ENCODE data around the gene HBS1L. TPM values are rescaled to one million over a fixed set of nuclear protein-coding genes. Genes with fewer than 3 reads are reported as not detected.

HBS1L gene
- total and polyA plus RNA-seq, 2 of the 4 experiments (the other 2 are of a cell fraction): 45.1 to 120 TPM

GRCh38 chr6:134962421-134962820 lies 92.2 kb downstream of the HBS1L start:
- Histone ChIP-seq H3K27me3 (ENCODE audit: control insufficient read depth, insufficient read depth, low read length) (no peaks in the 10 kb centered on the region), H2BK5ac (ENCODE audit: low read depth, low read length, poor library complexity, severe bottlenecking) (no peak overlapping the region), H3K4me3 (ENCODE audit: insufficient read depth, low read depth, low read length) (no peak overlapping the region), H3K14ac (replicated peaks; ENCODE audit: low read depth, low read length) (no peak overlapping the region), H2AFZ (replicated peaks; ENCODE audit: low read length, poor library complexity) (no peak overlapping the region), H4K8ac (ENCODE audit: low read depth in 2 of 2, low read length in 2 of 2) (no peak overlapping the region), H3K4me2 (ENCODE audit: low read depth, low read length) (no peak overlapping the region), H3K4me1 (ENCODE audit: control insufficient read depth, insufficient read depth, low read length) (no peaks in the 10 kb centered on the region), H3K36me3 (ENCODE audit: control insufficient read depth, insufficient read depth, low read length) (peaks cover 7% of the 10 kb centered on the region), H3K4ac (ENCODE audit: low read depth, low read length) (no peak overlapping the region), H2AK5ac (ENCODE audit: low read depth, low read length) (no peak overlapping the region), H3K27ac (ENCODE audit: insufficient read depth, low read length) (no peak overlapping the region), H2BK20ac (ENCODE audit: low read depth, low read length) (no peak overlapping the region), H2BK120ac (ENCODE audit: low read depth, low read length) (no peak overlapping the region), H2AK9ac (replicated peaks; ENCODE audit: low read depth, low read length, poor library complexity) (no peak overlapping the region), H3K56ac (ENCODE audit: extremely low read depth, insufficient read depth, low read length) (no peak overlapping the region), H3K23ac (ENCODE audit: low read depth, low read length) (no peak overlapping the region), H2BK15ac (ENCODE audit: low read depth, low read length) (no peak overlapping the region), H4K91ac (ENCODE audit: insufficient read depth, low read depth, low read length) (no peak overlapping the region), H4K20me1 (ENCODE audit: insufficient read depth, low read length) (no peaks in the 10 kb centered on the region), H3K18ac (ENCODE audit: low read depth, low read length) (no peak overlapping the region), H3K9me3 (ENCODE audit: control insufficient read depth, insufficient read depth, low read length) (peaks cover 4% of the 10 kb centered on the region), H4K5ac (ENCODE audit: low read depth, low read length) (no peak overlapping the region), H3K79me1 (ENCODE audit: low read depth in 1 of 2, low read length in 2 of 2) (no peaks in the 10 kb centered on the region), H3K9me1 (ENCODE audit: insufficient read depth, low read length) (no peaks in the 10 kb centered on the region), H3K9ac (ENCODE audit: low read depth, low read length) (no peak overlapping the region)
- ATAC-seq (ENCODE audit: low read depth): no peak
- DNase-seq: no peak
- in situ Hi-C loops (cut with MboI; ENCODE audit: low sequenced_read_pairs) (no loop called here), dilution Hi-C loops (cut with HindIII; ENCODE audit: low sequenced_read_pairs, unreplicated experiment) (no loop called here), intact Hi-C loops (cut with micrococcal nuclease) (no loop called here)
- POLR2A ChIA-PET (ENCODE audit: unreplicated experiment): no interaction called here
- CTCF ChIA-PET: no interaction called here
- TF ChIP-seq SMC3 (IDR thresholded peaks at IDR 0.05; ENCODE audit: low read depth, low read length): no peak
- TF ChIP-seq MAZ (IDR thresholded peaks at IDR 0.05; ENCODE audit: borderline replicate concordance, low read depth, low read length): no peak
- TF ChIP-seq POLR2A (IDR thresholded peaks at IDR 0.05; ENCODE audit: low read depth, low read length): no peak
- TF ChIP-seq RCOR1 (IDR thresholded peaks at IDR 0.05; ENCODE audit: insufficient replicate concordance, low read length): no peak
- TF ChIP-seq RAD21 (IDR thresholded peaks at IDR 0.05; ENCODE audit: low read length): no peak
- TF ChIP-seq FOS (IDR thresholded peaks at IDR 0.05; ENCODE audit: low read depth, low read length): no peak
- TF ChIP-seq RFX5 (IDR thresholded peaks at IDR 0.05; ENCODE audit: low read depth, low read length): no peak
- TF ChIP-seq USF2 (IDR thresholded peaks at IDR 0.05; ENCODE audit: low read depth, low read length): no peak
- no peak for TF ChIP-seq CTCF (conservative IDR thresholded peaks at IDR 0.05; ENCODE audit: low read depth, low read length)
- no peak for TF ChIP-seq MAFK (IDR thresholded peaks at IDR 0.05; ENCODE audit: low read depth, low read length)
- TF ChIP-seq CEBPB (IDR thresholded peaks at IDR 0.05; ENCODE audit: low read depth, low read length): no peak
- TF ChIP-seq ELK1 (IDR thresholded peaks at IDR 0.05; ENCODE audit: borderline replicate concordance, low read depth, low read length): no peak
- BruUV-seq (replicated peaks): no TSS peak

All from IMR-90 (cell line).